Measurements from ENCODE around the gene HS3ST6. TPM values are rescaled to one million over a fixed set of nuclear protein-coding genes. Genes with fewer than 3 reads are reported as not detected.
"Not testable (repeated sequence)": the region's sequence is repeated elsewhere in the genome, so short reads cannot be mapped to it uniquely, and the experiment has no call there.

The HS3ST6 gene
- total RNA-seq: 4.3 TPM

GRCh38 chr16:1918351-1919326, at the start of gene HS3ST6:
TSS of gene HS3ST6 (minus strand) at chr16:1918415. CDS start at chr16:1918323, 92 bp downstream.
- no peak for DNase-seq

- DNase-seq: no peak
Observed at GRCh38 chr16:1966460-1966859, 48.2 kb upstream of the HS3ST6 start, which contains the start of gene RNF151. TSS of gene RNF151 (plus strand) at chr16:1966856. CDS start at chr16:1966882, 26 bp downstream.

- no peak for DNase-seq
Observed at GRCh38 chr16:1965396-1966001, 47.3 kb upstream of the HS3ST6 start.

- peak; percentile 98 for DNase-seq
Observed at GRCh38 chr16:1964506-1965395, 46.5 kb upstream of the HS3ST6 start, which contains the start of gene RPS2. TSS of gene RPS2 (minus strand) at chr16:1964826. CDS start at chr16:1964625, 201 bp downstream.

GRCh38 chr16:1963806-1964505, 45.7 kb upstream of the HS3ST6 start:
- DNase-seq: no peak

- not testable (repeated sequence) for DNase-seq
Observed at GRCh38 chr16:1962161-1963153, 44.2 kb upstream of the HS3ST6 start.

GRCh38 chr16:1961651-1962067, 43.4 kb upstream of the HS3ST6 start:
- DNase-seq: no peak

GRCh38 chr16:1960665-1961630, 42.7 kb upstream of the HS3ST6 start:
- DNase-seq: no peak

GRCh38 chr16:1959269-1960039, 41.2 kb upstream of the HS3ST6 start, which contains the start of gene NDUFB10:
TSS of gene NDUFB10 (plus strand) at chr16:1959538. CDS start at chr16:1959625, 87 bp downstream.
- DNase-seq: peak; percentile 74

GRCh38 chr16:1958715-1959268, 40.6 kb upstream of the HS3ST6 start:
- DNase-seq: no peak

GRCh38 chr16:1958143-1958491, 39.9 kb upstream of the HS3ST6 start:
- not testable (repeated sequence) for DNase-seq

- not testable (repeated sequence) for DNase-seq
Observed at GRCh38 chr16:1957434-1958142, 39.4 kb upstream of the HS3ST6 start.

- DNase-seq: no peak
Observed at GRCh38 chr16:1953734-1954133, 35.5 kb upstream of the HS3ST6 start.

GRCh38 chr16:1950559-1950958, 32.3 kb upstream of the HS3ST6 start:
- no peak for DNase-seq

GRCh38 chr16:1950047-1950446, 31.8 kb upstream of the HS3ST6 start:
- no peak for DNase-seq

- DNase-seq: no peak
Observed at GRCh38 chr16:1949507-1949906, 31.3 kb upstream of the HS3ST6 start.

GRCh38 chr16:1947369-1947670, 29.1 kb upstream of the HS3ST6 start:
- no peak for DNase-seq

Data from skin of body (tissue), 2 donors.